LNCAP (cell line): Measurements from ENCODE around the gene SERPINA4.

Source experiments
- CTCF ChIP-seq: fragments of 450-650 bp; IDR thresholded peaks from 2 replicates; pipeline ENCODE4 v1.5.1; 2017; ENCODE audit warnings: mild to moderate bottlenecking

SERPINA4 gene

DNA sequence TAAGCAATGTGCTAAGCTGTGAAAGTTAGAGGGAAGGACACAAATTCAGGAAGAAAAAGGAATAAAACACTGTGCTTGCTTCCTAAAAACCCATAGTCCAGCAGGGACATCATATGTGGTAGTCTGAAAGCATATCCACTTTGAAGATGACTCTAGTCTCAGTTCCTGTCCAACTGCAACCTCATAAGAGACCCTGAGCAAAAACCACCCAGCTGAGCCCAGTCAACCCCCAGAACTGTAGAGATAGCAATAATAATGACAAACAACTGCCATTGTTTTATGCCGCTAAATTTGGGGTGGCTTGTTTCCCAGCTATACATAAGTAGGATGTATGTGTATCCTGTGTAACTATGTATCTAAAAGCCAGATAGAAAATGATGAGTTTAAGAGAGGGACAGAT is 3.9 kb upstream of the SERPINA4 start:
- no peak for TF ChIP-seq CTCF

GRCh38 chr14:94558842-94559241 is 2.4 kb upstream of the SERPINA4 start:
- no peak for TF ChIP-seq CTCF

DNA sequence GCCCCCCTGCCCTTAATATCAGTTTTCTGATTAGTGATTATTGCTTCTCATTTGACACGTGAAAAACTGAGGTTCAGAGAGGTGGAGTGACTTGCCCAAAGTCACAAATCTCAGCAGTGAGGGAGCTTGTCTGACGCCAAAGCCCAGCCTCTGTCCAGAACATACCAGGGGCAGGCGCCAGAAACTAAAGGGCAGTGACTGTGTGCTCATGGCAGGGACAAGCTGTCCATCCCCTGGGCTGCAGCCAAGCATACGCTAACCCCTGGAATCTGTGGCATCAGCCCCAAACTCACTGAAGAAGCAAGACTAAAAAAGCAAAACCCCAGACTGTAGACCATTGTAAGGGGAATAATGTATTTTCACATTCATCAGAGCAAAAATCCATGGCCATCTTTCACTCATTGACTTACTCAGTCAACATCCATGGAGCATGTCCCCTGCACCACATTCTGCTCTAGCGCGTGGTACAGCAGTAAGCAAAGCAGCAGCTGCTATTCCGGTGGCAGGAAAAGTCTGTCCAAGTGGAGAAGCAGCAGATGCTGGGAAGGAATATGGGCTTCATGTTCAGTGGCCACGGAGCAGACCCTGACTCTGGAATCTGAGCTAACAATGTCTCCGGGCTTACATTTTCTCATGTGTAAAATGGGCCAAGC is 1.5 kb upstream of the SERPINA4 start:
- no peak for TF ChIP-seq CTCF

GRCh38 chr14:94560291-94560665 is 964 bp upstream of the SERPINA4 start:
- TF ChIP-seq CTCF: no peak

DNA sequence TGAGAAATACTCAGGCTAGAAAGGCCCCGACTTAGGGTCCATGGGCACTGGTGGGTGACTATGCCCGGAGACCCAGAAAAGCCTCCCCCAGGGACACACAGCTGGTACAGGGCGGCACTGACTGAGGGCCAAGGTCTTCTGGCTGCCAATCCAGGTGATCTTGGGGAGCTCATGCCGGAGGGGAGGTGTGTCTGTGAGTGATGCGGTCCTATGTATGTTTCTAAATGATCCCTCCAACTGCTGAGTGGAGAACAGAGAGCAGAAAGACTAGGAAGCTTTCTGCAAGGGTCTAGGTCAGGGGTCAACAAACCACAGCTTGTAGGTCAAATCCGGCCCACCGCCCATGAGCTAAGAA is 391 bp downstream of the SERPINA4 start:
- no peak for TF ChIP-seq CTCF

DNA sequence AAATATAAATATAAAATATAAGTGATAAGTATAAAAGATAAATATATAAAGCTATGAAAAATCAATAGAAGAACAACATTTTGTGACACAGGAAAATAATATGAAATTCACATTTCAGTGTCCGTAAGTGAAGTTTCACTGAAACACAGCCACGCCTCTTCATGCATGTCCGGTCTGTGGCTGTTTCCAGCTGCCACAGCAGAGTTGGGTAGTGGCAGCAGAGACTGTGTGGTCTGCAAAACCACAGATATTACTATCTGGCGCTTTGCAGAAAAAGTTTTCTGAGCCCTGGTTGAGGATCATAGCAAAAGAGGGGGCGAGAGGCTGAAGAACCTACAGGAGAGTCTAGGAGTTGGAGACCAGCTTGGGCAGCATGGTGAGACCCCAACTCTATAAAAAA is 780 bp downstream of the SERPINA4 start:
- TF ChIP-seq CTCF: no peak

GRCh38 chr14:94562941-94563883 is 2.0 kb downstream of the SERPINA4 start:
- TF ChIP-seq CTCF: no peak
